Upper lobe of left lung (tissue), 4 donors: ENCODE measurements around the gene PDLIM4.

Source experiments
- EP300 ChIP-seq, 4 donors: sonication (generic); formaldehyde crosslinking; IDR thresholded peaks; one replicate each; pipeline ENCODE4 v1.5.1; 2017; ENCODE audit warnings: antibody characterized with exemption in 4 of 4, control low read depth in 2 of 4
- POLR2A ChIP-seq, 4 donors: fragments of 450-650 bp; IDR thresholded peaks; one replicate each; pipeline ENCODE4 v1.5.1; 2016 to 2017; ENCODE audit warnings: antibody characterized with exemption in 4 of 4, mild to moderate bottlenecking in 2 of 4
- TF ChIP-seq, protein P1 (sequence below), 6 experiments: fragments of 450-650 bp in 4 of 6; fragments of 200-600 bp in 2 of 6; sonication (generic) in 2 of 6; IDR thresholded peaks; one replicate each; pipeline ENCODE4 v1.5.1; 2016 to 2019; ENCODE audit warnings: antibody characterized with exemption in 6 of 6

DNA sequence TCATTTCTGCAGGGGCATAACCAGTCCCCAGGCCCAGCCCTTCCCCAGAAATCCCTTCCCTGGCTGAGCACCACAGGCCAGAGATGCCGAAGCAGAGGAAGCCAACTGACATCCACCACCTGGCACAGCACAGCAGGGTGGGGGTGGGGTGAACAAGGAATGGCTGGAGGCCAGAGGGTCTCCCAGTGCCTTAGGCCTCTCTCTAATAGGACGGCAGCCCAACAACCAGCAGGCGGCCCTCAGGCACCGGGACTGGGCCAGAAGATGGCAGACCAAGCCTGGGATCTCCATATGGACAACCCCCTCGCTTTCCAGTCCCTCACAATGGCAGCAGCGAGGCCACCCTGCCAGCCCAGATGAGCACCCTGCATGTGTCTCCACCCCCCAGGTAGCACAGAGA, 13.2 kb downstream of the PDLIM4 start:
- TF ChIP-seq, protein P1, sequence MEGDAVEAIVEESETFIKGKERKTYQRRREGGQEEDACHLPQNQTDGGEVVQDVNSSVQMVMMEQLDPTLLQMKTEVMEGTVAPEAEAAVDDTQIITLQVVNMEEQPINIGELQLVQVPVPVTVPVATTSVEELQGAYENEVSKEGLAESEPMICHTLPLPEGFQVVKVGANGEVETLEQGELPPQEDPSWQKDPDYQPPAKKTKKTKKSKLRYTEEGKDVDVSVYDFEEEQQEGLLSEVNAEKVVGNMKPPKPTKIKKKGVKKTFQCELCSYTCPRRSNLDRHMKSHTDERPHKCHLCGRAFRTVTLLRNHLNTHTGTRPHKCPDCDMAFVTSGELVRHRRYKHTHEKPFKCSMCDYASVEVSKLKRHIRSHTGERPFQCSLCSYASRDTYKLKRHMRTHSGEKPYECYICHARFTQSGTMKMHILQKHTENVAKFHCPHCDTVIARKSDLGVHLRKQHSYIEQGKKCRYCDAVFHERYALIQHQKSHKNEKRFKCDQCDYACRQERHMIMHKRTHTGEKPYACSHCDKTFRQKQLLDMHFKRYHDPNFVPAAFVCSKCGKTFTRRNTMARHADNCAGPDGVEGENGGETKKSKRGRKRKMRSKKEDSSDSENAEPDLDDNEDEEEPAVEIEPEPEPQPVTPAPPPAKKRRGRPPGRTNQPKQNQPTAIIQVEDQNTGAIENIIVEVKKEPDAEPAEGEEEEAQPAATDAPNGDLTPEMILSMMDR (IDR thresholded peaks at IDR 0.05), result no peak
- TF ChIP-seq POLR2A (IDR thresholded peaks at IDR 0.05), result no peak
- TF ChIP-seq EP300 (IDR thresholded peaks at IDR 0.05), result no peak
